HepG2 (cell line): Measurements from ENCODE around the gene GAL3ST2. TPM values are rescaled to one million over a fixed set of nuclear protein-coding genes. Genes with fewer than 3 reads are reported as not detected.
A peak's percentile ranks its signal among the peaks of the same experiment; 100 is the strongest.

Source experiments
- CHD4 ChIP-seq: fragments of 200-600 bp; sonication (generic); IDR thresholded peaks from 2 replicates; pipeline ENCODE4 v1.7.0; 2017; ENCODE audit warnings: mild to moderate bottlenecking, low read length, borderline replicate concordance
- DPF2 ChIP-seq: sonication (generic); formaldehyde crosslinking; IDR thresholded peaks from 2 replicates; pipeline ENCODE4 v1.4.0; 2020; ENCODE audit warnings: mild to moderate bottlenecking, low read depth, missing genetic modification reagents, borderline replicate concordance
- SIN3B ChIP-seq: fragments of 150-350 bp; IDR thresholded peaks from 2 replicates; pipeline ENCODE4 v1.6.1; 2014; ENCODE audit warnings: low read length
- TAF1 ChIP-seq: sonication (generic); formaldehyde crosslinking; IDR thresholded peaks from 2 replicates; pipeline ENCODE4 v1.4.0; 2020; ENCODE audit warnings: missing genetic modification reagents
- TBL1XR1 ChIP-seq: fragments of 150-350 bp; IDR thresholded peaks from 2 replicates; pipeline ENCODE4 v1.6.1; 2014; ENCODE audit warnings: borderline replicate concordance, low read length; ENCODE audit not compliant: partially characterized antibody
- THAP11 ChIP-seq: IDR thresholded peaks from 2 replicates; pipeline ENCODE4 v1.6.1; 2016; ENCODE audit warnings: missing biosample characterization, missing genetic modification reagents
- TOE1 ChIP-seq: sonication (generic); formaldehyde crosslinking; IDR thresholded peaks from 2 replicates; pipeline ENCODE4 v1.4.0; 2020; ENCODE audit warnings: mild to moderate bottlenecking, missing genetic modification reagents
- ZBTB40 ChIP-seq, 2 experiments: fragments of 450-650 bp in 1 of 2; sonication (generic) in 1 of 2; formaldehyde crosslinking in 1 of 2; IDR thresholded peaks; 2 replicates each; pipeline versions ENCODE4 v1.6.1 to v1.8.0; 2016 to 2022; ENCODE audit warnings: antibody characterized with exemption in 1 of 2, mild to moderate bottlenecking in 1 of 2, missing genetic modification reagents in 1 of 2
- ZMAT3 ChIP-seq: sonication (generic); formaldehyde crosslinking; conservative IDR thresholded peaks from 2 replicates; pipeline ENCODE4 v1.7.0; 2021; ENCODE audit warnings: missing genetic modification reagents
- ZNF235 ChIP-seq: sonication (generic); formaldehyde crosslinking; IDR thresholded peaks from 2 replicates; pipeline ENCODE4 v1.8.1; 2023; ENCODE audit warnings: mild to moderate bottlenecking, missing genetic modification reagents, borderline replicate concordance
- ZNF484 ChIP-seq: sonication (generic); formaldehyde crosslinking; IDR thresholded peaks from 2 replicates; pipeline ENCODE4 v1.5.1; 2020; ENCODE audit warnings: mild to moderate bottlenecking, low read depth, missing genetic modification reagents, borderline replicate concordance
- ZNF549 ChIP-seq: sonication (generic); formaldehyde crosslinking; IDR thresholded peaks from 2 replicates; pipeline ENCODE4 v1.5.0; 2020; ENCODE audit warnings: missing genetic modification reagents
- ZNF713 ChIP-seq: sonication (generic); formaldehyde crosslinking; IDR thresholded peaks from 2 replicates; pipeline ENCODE4 v1.4.0; 2020; ENCODE audit warnings: mild to moderate bottlenecking, missing genetic modification reagents
- ZNF850 ChIP-seq: sonication (generic); formaldehyde crosslinking; conservative IDR thresholded peaks from 2 replicates; pipeline ENCODE4 v1.9.0; 2021; ENCODE audit warnings: mild to moderate bottlenecking, missing genetic modification reagents
- ZNF878 ChIP-seq: sonication (generic); formaldehyde crosslinking; IDR thresholded peaks from 2 replicates; pipeline ENCODE4 v1.8.1; 2023; ENCODE audit warnings: mild to moderate bottlenecking, missing genetic modification reagents, moderate library complexity
- polyA plus RNA-seq, 8 experiments: library from polyadenylated mRNA; depleted of rRNA in 3 of 8; stranded (reverse) in 7 of 8; unstranded in 1 of 8; fragments of >200 nt; fragmentation: Illumina TruSeq in 4 of 8; extraction: Trizol in 4 of 8; gene quantifications; 2 replicates each; pipeline versions ENCODE4 v1.2.1 to v1.2.3, GENCODE V29; 2011 to 2016; ENCODE audit warnings: low read depth in 4 of 8, missing spikeins in 1 of 8, mixed read lengths in 1 of 8; ENCODE audit not compliant: insufficient read depth in 1 of 8
- total RNA-seq, 5 experiments: library from RNA; depleted of rRNA; stranded (reverse); fragments of >200 nt; fragmentation: Illumina TruSeq; extraction: Trizol; gene quantifications; 2 replicates each; pipeline ENCODE4 v1.2.3, GENCODE V29; 2016; ENCODE audit warnings: low read depth in 1 of 5
- TF ChIP-seq, protein P1 (sequence below): sonication (generic); formaldehyde crosslinking; IDR thresholded peaks from 2 replicates; pipeline ENCODE4 v1.4.0; 2020; ENCODE audit warnings: mild to moderate bottlenecking, missing genetic modification reagents
- TF ChIP-seq, protein P2 (sequence below): fragments of 450-650 bp; IDR thresholded peaks from 2 replicates; pipeline ENCODE4 v1.6.1; 2017

GAL3ST2 gene
- total and polyA plus RNA-seq, 2 of the 13 experiments (the other 11 are each of a cell fraction or from before 2014, with no cell fraction given): 0.17 to 0.20 TPM

- TF ChIP-seq ZBTB40 (IDR thresholded peaks at IDR 0.05): no peak
- TF ChIP-seq ZBTB40 (CRISPR knock-in tag; IDR thresholded peaks at IDR 0.05): peak; percentile 61; the same call in 1 of the 2 replicates
- no peak; the same call in none of the 2 replicates for TF ChIP-seq DPF2
- peak; percentile 54; the same call in 1 of the 2 replicates for TF ChIP-seq SIN3B
- TF ChIP-seq ZNF850 (CRISPR knock-in tag): no peak
- 0 out of 2 replicates have a peak, but pooled peaks have one; percentile 33 for TF ChIP-seq ZNF484 (CRISPR knock-in tag)
- TF ChIP-seq CHD4: no peak
- 0 out of 2 replicates have a peak, but pooled peaks have one; percentile 83 for TF ChIP-seq ZNF235 (CRISPR knock-in tag)
- peak; percentile 98 for TF ChIP-seq TAF1 (CRISPR knock-in tag)
- peak; percentile 79 for TF ChIP-seq THAP11 (CRISPR knock-in tag)
- no peak for TF ChIP-seq ZNF878 (CRISPR knock-in tag)
- TF ChIP-seq TOE1 (CRISPR knock-in tag): 0 out of 2 replicates have a peak, but pooled peaks have one; percentile 40
- peak; percentile 78; the same call in 1 of the 2 replicates for TF ChIP-seq ZMAT3 (CRISPR knock-in tag)
- TF ChIP-seq, protein P1, sequence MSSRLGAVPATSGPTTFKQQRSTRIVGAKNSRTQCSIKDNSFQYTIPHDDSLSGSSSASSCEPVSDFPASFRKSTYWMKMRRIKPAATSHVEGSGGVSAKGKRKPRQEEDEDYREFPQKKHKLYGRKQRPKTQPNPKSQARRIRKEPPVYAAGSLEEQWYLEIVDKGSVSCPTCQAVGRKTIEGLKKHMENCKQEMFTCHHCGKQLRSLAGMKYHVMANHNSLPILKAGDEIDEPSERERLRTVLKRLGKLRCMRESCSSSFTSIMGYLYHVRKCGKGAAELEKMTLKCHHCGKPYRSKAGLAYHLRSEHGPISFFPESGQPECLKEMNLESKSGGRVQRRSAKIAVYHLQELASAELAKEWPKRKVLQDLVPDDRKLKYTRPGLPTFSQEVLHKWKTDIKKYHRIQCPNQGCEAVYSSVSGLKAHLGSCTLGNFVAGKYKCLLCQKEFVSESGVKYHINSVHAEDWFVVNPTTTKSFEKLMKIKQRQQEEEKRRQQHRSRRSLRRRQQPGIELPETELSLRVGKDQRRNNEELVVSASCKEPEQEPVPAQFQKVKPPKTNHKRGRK (CRISPR knock-in tag): no peak; the same call in 1 of the 2 replicates
- TF ChIP-seq ZNF549 (CRISPR knock-in tag): no peak
- TF ChIP-seq, protein P2, sequence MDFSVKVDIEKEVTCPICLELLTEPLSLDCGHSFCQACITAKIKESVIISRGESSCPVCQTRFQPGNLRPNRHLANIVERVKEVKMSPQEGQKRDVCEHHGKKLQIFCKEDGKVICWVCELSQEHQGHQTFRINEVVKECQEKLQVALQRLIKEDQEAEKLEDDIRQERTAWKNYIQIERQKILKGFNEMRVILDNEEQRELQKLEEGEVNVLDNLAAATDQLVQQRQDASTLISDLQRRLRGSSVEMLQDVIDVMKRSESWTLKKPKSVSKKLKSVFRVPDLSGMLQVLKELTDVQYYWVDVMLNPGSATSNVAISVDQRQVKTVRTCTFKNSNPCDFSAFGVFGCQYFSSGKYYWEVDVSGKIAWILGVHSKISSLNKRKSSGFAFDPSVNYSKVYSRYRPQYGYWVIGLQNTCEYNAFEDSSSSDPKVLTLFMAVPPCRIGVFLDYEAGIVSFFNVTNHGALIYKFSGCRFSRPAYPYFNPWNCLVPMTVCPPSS: no peak
- TF ChIP-seq ZNF713 (CRISPR knock-in tag): peak; percentile 26; the same call in 1 of the 2 replicates
- TF ChIP-seq TBL1XR1: peak; percentile 79
Observed at GRCh38 chr2:241770185-241770935, 6.3 kb upstream of the GAL3ST2 start (continued).
